Peyer's patch (tissue), 4 donors: ENCODE measurements around the gene WIPF3.

Experiments used
- POLR2A ChIP-seq, 2 donors: fragments of 450-650 bp; IDR thresholded peaks; one replicate each; pipeline ENCODE4 v1.5.1; 2017; ENCODE audit warnings: antibody characterized with exemption in 2 of 2, mild to moderate bottlenecking in 2 of 2, moderate library complexity in 2 of 2
- TF ChIP-seq, protein P1 (sequence below), 6 experiments: fragments of 450-650 bp in 4 of 6; fragments of 200-600 bp in 2 of 6; sonication (generic) in 1 of 6; IDR thresholded peaks; one replicate each; pipeline ENCODE4 v1.5.1; 2017 to 2019; ENCODE audit warnings: antibody characterized with exemption in 6 of 6, mild to moderate bottlenecking in 3 of 6, moderate library complexity in 1 of 6

DNA sequence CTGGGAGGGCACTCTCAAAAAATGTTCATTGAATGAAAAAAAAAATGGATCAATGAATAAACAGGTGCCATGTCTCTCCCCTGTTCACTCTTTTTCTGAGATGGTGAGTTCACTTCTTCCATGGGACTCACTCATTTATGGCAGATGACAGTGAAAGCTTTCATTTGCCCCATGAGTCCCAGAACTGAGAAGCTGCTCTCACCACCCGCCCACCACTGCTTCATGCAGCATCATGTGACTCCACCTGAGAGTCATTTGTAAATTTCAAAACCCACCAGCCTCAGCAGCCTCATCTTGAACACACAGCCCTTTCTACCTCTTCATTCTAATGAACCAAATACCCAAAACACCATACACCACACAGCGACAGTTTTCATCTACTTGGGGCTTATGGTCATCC is 118.4 kb downstream of the WIPF3 start:
- TF ChIP-seq, protein P1, sequence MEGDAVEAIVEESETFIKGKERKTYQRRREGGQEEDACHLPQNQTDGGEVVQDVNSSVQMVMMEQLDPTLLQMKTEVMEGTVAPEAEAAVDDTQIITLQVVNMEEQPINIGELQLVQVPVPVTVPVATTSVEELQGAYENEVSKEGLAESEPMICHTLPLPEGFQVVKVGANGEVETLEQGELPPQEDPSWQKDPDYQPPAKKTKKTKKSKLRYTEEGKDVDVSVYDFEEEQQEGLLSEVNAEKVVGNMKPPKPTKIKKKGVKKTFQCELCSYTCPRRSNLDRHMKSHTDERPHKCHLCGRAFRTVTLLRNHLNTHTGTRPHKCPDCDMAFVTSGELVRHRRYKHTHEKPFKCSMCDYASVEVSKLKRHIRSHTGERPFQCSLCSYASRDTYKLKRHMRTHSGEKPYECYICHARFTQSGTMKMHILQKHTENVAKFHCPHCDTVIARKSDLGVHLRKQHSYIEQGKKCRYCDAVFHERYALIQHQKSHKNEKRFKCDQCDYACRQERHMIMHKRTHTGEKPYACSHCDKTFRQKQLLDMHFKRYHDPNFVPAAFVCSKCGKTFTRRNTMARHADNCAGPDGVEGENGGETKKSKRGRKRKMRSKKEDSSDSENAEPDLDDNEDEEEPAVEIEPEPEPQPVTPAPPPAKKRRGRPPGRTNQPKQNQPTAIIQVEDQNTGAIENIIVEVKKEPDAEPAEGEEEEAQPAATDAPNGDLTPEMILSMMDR (IDR thresholded peaks at IDR 0.05), result no peak
- no peak for TF ChIP-seq POLR2A (IDR thresholded peaks at IDR 0.05)
